Measurements from ENCODE around the gene GAA.

- TF ChIP-seq CTCF (IDR thresholded peaks at IDR 0.05) = no peak
- TF ChIP-seq EZH2 (IDR thresholded peaks at IDR 0.05) = no peak
Measured at GRCh38 chr17:80114758-80115157, 13.4 kb downstream of the GAA start.
